ENCODE measurements around the gene XXYLT1.

The XXYLT1 gene

GRCh38 chr3:195265363-195265976, 5.5 kb downstream of the XXYLT1 start:
- no peak for DNase-seq

GRCh38 chr3:195263925-195264600, 6.9 kb downstream of the XXYLT1 start:
- no peak for DNase-seq

GRCh38 chr3:195263193-195263924, 7.6 kb downstream of the XXYLT1 start:
- no peak for DNase-seq

- no peak for DNase-seq
Measured at GRCh38 chr3:195261925-195262324, 9.0 kb downstream of the XXYLT1 start.

- no peak for DNase-seq
Measured at GRCh38 chr3:195260280-195260905, 10.6 kb downstream of the XXYLT1 start.

GRCh38 chr3:195259475-195260279, 11.3 kb downstream of the XXYLT1 start:
- peak; percentile 75 for DNase-seq

- DNase-seq, result no peak
Measured at GRCh38 chr3:195259154-195259474, 11.8 kb downstream of the XXYLT1 start.

- no peak for DNase-seq
Measured at GRCh38 chr3:195258449-195259153, 12.4 kb downstream of the XXYLT1 start.

GRCh38 chr3:195257454-195258448, 13.2 kb downstream of the XXYLT1 start:
- no peak for DNase-seq

- DNase-seq, result no peak
Measured at GRCh38 chr3:195256639-195257453, 14.1 kb downstream of the XXYLT1 start.

- DNase-seq, result no peak
Measured at GRCh38 chr3:195255571-195256501, 15.1 kb downstream of the XXYLT1 start.

- DNase-seq, result no peak
Measured at GRCh38 chr3:195255176-195255500, 15.8 kb downstream of the XXYLT1 start.

- no peak for DNase-seq
Measured at GRCh38 chr3:195254454-195255175, 16.3 kb downstream of the XXYLT1 start.

- DNase-seq, result no peak
Measured at GRCh38 chr3:195253923-195254432, 17.0 kb downstream of the XXYLT1 start.

GRCh38 chr3:195251336-195252065, 19.5 kb downstream of the XXYLT1 start:
- DNase-seq, result no peak

- DNase-seq, result no peak
Measured at GRCh38 chr3:195250473-195251251, 20.3 kb downstream of the XXYLT1 start.
